GM15510 (cell line): Measurements from ENCODE around the gene GABPB1.

Source experiments
- POLR2A ChIP-seq: IDR thresholded peaks from 3 replicates; pipeline ENCODE4 v1.6.1; 2011; ENCODE audit warnings: borderline replicate concordance; ENCODE audit not compliant: insufficient read length; ENCODE audit errors: extremely low read depth

The GABPB1 gene

DNA sequence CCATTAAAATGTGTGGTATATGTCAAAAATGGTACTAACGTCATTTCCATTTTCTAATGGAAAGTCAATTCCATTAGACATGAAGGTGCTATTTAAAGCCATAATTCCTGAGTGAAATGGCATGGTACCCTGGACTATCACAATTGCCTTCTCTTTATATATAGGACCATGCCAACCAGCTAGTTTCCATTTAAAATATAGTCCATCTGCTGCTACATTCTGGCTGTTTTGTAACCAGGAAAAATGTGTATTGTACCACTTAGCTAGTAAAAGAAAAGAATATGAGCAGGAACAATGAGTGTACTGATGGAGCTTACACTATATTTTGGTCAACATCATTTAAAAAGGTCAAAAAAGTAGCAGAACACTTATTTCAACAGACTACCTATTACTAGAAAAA is 59.0 kb downstream of the GABPB1 start:
- TF ChIP-seq POLR2A = no peak

GRCh38 chr15:50289749-50290148 is 65.2 kb downstream of the GABPB1 start:
- TF ChIP-seq POLR2A = no peak

- TF ChIP-seq POLR2A = no peak
Measured at GRCh38 chr15:50287324-50288116, 67.5 kb downstream of the GABPB1 start.

DNA sequence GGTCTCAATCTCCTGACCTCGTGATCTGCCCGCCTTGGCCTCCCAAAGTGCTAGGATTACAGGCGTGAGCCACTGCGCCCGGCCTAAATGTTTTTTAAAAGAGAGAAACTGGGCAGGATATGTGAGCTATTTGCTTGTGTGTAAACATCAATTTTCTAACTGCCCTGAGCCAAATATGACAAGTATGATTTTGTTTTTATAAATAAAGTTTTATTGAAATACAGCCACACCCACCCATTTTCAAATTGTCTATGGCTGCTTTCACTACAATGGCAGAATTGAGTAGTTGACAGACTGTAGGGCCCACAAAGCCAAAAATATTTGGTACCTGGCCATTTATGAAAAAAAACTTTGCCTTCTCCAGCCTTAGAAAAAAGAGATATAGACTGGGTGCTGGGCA is 73.6 kb downstream of the GABPB1 start:
- no peak for TF ChIP-seq POLR2A

DNA sequence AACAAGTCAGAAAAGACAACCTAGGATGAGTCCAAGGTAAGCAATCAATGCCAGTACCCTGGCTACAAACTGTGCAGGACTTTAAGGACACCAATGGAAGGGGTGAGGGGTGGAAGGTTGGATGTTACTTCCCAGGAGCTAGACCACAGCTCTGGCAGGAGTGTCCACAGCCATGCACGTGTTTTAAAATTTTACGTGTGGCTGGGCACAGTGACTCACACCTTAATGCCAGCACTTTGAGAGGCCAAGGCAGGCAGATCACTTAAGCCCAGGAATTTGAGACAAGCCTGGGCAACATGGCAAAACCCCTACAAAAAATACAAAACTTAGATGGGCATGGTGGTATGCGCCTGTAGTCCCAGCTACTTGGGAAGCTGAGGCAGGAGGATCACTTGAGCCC is 74.7 kb downstream of the GABPB1 start:
- TF ChIP-seq POLR2A = no peak

DNA sequence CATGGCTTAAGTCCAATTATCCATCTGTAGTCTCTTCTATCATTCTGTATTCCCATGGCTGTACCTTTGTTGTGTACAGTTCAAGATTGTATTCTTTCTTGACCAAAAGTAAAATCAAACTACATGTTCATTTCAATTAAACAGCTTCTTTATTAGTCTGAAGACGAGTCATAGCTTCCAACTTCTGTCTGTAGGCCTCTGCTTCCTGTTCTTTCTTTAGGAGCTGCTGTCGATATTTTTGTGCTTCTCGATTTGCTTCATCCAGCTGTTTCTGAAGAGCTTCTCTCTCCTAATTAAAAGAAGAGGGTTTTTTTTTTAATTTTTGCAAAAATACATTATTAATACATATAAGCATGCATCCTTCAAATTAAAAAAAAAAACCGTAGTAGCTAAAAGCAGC is 76.5 kb downstream of the GABPB1 start:
- no peak for TF ChIP-seq POLR2A

DNA sequence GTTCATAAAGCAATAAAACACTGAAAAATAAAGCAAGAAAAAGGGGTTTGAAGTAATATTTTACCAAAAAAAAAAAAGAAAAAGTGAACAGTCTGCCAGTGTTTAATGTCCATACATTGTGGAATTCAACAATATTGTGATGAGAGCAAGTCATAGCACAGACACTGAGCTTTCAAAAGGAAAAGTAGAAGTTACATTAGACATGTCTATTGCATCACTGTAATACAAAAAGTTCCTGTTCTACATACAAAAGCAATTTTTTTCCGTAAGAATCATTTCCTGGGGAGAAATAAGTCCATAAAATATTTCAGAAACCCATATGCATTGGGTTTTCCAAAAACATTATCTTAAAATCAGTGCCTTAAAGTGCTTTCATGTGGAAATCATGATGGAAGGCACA is 77.6 kb downstream of the GABPB1 start:
- no peak for TF ChIP-seq POLR2A

- no peak for TF ChIP-seq POLR2A
Measured at GRCh38 chr15:50275908-50276307, 79.1 kb downstream of the GABPB1 start.

GRCh38 chr15:50275091-50275490 is 79.9 kb downstream of the GABPB1 start:
- no peak for TF ChIP-seq POLR2A

- no peak for TF ChIP-seq POLR2A
Measured at GRCh38 chr15:50267577-50267976, 87.4 kb downstream of the GABPB1 start.

DNA sequence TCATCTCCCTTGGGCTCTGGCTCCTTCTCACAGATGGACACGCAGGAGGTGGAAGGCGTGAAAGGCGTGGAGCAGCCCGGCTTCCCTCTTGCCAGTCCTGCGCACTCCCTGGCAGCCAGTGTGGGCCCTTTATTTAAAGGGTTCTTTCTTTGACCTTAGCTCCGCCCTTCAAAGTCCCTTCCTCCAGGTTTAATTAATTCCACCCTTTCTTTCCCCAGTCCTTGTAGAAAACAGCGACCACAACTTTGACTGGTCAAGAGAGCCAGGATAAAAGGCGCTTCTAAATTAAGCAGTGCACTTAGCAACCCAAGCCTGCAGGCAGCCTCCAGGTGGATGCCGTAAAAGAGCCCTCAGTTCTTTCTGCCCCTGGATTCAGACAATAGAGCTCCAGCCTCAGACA is 89.4 kb downstream of the GABPB1 start, which contains the start of gene HDC:
Gene HDC (minus strand): TSS at position 107 of the 400 bp plus-strand sequence. CDS start 103 bp downstream, at position 4.
- TF ChIP-seq POLR2A = no peak

DNA sequence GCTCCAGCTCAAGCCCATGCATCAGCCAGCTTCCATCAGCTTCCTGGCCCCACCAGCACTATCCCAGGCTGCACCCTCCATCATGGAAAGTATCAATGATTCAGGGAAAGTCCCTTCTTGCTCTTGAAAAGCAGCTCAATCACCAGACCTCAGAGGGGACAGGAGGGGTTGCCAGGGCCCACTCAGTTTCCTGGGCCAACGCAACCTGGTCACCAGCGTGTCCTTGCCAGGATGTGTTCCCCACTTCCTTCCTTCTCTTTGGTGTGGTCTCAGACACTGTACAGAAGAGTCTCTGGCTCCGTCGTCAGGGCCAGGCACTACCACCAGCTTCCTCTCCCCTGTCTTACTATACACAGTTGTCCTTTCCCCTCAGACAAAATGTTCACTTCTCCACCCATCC is 92.5 kb downstream of the GABPB1 start:
- TF ChIP-seq POLR2A = no peak

DNA sequence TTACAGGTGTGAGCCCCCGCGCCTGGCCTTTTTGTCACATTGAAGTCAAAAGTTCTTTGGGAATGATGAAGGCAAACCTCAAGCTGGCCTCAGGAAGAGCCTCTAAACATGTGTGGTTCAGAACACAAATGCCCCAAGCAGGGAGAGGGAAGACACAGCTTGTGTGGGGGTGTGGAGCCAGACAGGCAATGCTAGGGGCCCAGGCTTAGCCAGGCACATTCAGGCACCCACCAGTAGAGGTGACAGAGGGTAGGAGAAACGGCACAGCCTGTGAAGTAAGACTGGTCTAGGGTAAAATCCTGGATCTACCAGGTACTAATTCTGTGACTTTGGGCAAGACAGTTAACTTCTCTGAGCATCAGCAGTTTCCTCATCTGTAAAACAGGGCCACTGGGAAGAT is 93.0 kb downstream of the GABPB1 start:
- TF ChIP-seq POLR2A = no peak

GRCh38 chr15:50260969-50261496 is 94.0 kb downstream of the GABPB1 start:
- no peak for TF ChIP-seq POLR2A

DNA sequence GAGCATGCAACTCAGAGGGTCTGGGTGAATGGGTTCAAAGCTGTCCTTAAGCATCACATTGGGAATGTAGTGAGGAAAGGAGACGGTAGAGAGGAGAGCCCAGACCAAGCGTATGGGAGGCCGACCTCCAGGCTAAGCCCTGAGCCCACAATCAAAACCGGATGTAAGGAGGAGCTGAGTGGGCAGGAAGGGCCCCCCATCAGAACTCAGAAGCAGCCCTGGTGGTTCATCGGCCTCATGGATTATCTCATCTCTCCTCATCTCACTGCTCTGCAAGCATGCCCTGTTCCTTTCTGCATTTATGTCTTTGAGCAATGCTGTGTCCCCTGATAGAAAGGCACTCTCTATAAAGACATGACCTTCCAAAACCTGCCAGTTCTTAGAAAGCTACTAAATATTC is 95.7 kb downstream of the GABPB1 start:
- TF ChIP-seq POLR2A = no peak

- TF ChIP-seq POLR2A = no peak
Measured at GRCh38 chr15:50257924-50258323, 97.1 kb downstream of the GABPB1 start.

- TF ChIP-seq POLR2A = no peak
Measured at GRCh38 chr15:50257332-50257731, 97.7 kb downstream of the GABPB1 start.

DNA sequence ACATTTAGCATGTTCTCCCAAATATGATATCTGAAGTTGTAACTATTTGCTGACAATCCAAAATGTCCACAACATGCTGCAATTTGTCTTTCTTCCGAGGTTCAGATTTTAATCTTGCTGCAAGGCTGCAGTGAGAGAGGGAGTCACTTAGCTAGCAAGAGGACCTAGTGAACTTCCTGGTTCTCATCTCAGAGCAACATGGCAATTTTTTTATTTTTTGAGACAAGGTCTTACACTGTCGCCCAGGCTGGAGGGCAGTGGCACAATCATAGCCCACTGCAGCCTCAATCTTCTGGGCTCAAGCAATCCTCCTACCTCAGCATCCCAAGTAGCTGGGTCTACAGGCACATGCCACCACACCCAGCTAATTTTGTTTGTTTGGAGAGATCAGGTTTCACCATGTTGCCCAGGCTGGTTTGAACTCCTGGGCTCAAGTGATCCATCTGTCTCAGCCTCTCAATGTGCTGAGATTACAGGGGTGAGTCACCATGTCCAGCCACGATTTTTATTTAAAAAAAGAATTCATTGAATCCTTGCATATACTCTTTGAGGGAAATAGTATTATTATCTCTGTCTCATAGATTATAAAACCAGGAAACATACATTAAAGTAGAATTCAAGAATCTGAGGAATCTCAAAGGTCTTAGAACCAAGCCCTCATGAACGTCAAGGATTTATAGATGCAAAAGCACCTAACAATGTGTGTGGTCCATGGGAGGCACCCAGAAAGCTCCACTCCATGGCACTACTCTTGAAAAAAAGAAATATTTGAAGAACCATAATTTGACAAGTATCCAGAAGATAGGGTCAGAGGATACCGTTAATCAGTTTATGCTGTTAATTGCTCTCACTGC is 98.6 kb downstream of the GABPB1 start:
- TF ChIP-seq POLR2A = no peak
